Endothelial cell of hepatic sinusoid (primary cell): Measurements from ENCODE around the gene OSCAR.
"Not testable (repeated sequence)": the region's sequence is repeated elsewhere in the genome, so short reads cannot be mapped to it uniquely, and the experiment has no call there.

ENCODE experiments used
- in situ Hi-C: cut with HindIII; loops from 2 replicates; pipeline ENCODE4 v1.10.0; 2017; ENCODE audit warnings: low sequenced_read_pairs

The OSCAR gene

DNA sequence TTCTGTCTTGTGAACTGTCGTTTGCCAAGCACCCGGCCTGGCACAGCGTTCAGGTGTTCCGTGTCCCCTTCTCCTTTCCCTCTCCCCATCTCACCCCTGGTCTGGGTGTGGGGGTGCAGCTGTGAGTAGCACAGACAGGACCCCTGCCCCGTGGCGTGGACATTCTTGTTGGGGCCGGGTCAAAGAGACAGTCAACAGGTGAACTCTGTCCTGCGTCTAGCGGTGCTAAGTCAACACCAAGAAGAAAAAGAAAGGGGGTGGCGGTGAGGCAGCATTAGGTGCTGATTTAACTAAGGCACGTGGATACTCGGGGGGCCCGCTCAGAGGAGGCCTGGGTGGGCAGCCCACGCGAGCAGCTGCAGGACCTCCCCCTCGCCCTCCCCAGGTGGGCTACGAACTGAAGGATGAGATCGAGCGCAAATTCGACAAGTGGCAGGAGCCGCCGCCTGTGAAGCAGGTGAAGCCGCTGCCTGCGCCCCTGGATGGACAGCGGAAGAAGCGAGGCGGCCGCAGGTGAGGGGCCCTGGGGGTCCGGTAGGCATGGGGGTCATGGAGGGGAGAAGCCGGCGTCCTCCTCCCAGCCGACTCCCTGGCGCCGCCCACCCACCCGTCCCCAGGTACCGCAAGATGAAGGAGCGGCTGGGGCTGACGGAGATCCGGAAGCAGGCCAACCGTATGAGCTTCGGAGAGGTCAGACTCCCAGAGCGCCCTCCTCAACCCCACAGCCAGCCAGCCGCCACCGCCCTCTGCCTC is 27.3 kb upstream of the OSCAR start:
- in situ Hi-C loops, result no loop called here

DNA sequence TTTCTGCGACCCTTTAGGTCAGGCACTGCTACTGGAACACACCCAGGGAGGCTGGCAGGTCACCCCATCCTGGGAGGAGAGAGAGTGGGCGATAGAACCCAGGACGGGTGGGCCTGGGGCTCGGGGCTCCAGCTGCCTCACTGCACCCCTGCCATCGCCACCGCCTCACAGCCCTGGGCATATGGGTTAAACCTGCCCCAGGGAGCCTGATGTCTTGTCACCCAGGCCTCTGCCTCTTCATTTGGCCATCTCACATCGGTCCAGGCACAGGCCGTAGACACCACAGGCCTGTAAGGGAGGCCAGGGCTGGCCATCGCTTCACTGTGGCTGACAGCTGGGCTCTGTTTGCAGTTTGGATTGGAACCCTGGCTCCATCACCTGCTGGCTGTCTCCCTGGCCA is 25.1 kb upstream of the OSCAR start:
- in situ Hi-C loops, result no loop called here

DNA sequence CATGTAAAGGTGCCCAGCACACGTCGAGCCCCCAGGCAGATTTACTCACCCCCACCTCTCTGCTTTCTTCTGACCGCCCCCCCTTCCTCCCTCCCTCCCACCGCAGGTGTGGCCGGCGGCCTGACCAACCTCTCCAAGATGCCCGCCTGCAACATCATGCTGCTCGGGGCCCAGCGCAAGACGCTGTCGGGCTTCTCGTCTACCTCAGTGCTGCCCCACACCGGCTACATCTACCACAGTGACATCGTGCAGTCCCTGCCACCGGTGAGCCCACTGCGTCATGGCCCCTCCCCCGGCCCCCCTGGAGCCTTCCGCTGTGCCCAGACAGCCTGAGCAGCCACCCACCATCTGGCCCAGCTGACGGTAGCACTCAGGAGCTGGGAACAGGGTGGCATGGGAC is 23.8 kb upstream of the OSCAR start:
- in situ Hi-C loops, result no loop called here

DNA sequence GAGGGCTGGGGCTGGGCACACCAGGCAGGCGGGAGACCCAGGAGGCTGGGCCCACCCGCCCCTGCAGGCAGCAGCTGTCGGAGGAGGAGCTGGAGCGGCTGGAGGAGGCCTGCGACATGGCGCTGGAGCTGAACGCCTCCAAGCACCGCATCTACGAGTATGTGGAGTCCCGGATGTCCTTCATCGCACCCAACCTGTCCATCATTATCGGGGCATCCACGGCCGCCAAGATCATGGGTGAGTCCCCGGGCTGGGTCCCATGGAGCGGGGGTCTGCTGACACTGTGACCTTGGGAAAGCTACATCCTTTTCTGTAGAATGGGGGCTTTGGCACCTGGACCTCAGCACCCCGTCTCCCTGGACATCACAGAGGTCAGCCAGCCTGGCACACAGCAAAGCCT is 23.1 kb upstream of the OSCAR start:
- in situ Hi-C loops, result no loop called here

DNA sequence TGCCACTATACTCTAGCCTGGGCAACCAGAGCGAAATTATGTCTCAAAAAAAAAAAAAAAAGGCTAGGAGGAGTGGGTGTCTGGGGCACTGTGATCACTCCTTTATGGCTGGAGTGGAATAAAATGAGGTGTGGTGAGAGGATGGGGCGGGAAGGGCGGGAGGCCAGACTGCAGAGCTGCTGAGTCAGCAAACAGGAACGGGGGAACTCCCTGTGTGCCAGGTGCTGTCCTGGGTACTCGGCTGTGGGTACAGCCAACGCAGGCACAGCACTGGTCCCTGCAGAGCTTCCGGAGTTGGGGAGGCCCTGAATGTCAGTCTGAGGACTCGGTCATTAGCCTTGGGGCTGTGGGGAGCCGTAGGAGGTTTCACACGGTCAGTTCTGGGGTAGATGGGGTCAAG is 20.7 kb upstream of the OSCAR start:
- in situ Hi-C loops, result no loop called here

DNA sequence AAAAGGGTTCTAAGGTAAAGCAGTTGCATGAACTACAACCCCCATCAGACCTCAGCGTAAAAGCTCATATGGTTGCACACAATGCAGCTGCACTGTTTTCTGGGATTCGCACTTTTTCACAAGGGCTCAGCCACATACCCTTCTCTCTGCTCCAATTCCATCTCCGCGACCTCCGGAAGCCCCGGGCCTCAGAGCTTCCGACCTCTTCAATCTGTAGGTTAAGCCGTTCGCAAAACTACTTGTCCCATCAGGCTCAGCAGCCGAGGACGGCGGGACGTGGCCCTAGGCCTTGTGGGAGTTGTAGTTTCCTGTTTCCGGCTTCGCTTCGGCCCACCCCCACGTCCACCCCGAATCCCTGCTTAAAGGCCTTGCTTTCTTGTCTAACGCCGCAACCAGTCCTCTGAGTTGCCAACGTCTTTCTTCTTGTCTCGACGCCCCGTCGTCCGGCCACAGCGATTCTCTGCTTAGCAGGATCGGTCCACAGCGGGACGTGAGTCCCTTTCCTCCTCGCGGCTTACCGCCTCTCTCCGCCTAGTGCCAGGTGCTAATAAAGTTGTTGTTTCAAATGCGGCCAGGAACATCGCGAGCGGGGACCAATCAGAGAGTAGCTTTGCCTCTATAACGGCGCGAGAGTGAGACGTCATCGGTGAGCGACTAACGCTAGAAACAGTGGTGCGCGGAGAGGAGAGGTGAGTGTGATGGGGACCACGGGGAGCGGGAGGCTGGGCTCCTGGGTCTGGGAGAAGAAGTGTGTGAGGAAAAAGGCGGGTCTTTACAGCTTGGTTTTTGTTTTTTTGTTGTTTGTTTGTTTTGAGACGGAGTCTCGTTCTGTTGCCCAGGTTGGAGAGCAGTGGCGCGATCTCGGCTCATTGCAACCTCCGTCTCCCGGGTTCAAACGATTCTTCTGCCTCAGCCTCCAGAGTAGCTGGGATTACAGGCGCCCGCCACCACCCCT is 14.8 kb upstream of the OSCAR start, which contains the start of the genes PRPF31 and TFPT:
TSS of gene PRPF31 (plus strand) at position 646 of the 955 bp plus-strand sequence. CDS start 2,525 bp downstream, outside the sequence.
TSS of gene TFPT (minus strand) at position 549 of the 955 bp plus-strand sequence. CDS start at position 161, 388 bp downstream.
- in situ Hi-C loops, result no loop called here

DNA sequence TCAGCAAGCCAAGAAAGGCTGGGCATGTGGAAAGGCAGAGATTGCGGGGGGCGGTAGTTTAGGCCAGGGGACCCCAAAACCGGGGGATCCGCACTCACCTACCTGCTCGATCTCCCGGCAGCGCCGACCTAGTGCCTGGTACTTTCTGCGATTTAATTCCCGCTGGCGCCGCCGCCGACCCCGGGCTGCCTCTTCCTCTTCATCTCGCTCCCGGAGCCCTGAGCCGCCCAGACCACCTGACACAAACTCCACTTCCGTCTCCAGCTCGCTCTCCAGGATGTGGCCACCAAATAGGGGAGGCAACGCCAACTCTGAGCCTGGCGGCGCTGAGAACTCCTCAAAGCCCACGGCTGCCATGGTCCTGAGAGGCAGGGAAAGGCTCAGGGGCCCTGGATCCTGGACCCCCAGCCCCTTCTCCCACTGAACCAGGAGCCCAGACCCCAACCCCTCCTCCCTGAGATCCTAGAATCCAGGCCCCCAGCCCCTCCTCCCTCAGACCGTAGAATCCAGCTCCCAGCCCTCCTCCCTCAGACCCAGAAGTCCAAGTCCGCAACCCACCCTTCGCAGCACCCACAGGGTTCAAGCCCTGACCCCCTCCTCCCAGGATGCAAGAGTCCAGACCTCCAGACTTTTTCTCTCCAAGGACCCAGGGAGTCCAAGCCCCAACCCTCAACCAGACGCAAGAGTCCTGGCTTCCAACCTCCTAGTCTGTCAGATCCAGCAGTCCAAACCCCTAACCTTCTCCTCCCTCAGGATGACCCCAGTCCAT is 13.9 kb upstream of the OSCAR start:
- in situ Hi-C loops, result no loop called here

DNA sequence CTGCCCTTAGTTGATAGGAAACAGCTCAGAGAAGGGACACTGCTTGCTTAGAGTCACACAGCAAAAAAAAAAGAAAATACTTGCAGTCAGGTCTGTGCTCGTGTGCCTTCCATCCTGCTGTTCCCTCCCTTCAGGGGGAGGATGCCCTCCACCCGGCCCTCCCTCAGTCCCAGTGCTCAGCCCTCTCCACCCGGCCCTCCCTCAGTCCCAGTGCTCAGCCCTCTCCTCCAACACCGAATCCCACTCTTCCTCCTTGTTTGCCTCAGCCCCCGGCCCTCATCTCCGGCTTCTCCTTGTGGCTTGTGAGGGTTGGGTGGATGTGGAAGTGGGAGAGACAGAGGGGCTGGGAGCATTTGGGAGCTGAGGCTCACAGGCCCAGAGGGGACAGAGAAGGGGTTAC is 9.0 kb upstream of the OSCAR start:
- in situ Hi-C loops, result no loop called here

DNA sequence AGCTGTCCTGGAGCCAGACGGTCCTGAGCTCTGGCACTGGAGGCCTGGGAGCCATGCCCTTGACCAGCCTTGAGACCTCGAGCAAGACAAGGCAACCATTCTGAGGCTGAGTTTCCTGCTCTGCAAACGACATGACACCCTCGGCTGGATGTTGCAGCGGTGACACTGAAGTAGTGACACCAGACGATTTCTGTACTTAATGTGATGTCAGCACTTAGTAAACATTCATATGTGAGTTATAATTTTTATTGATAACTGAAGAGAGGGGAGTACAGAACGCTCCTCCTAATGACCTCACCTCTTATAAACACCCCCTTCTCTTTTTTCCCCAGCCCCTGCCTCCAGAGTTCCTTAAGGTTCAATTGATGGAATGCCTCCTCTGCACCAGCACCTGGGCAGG is 7.9 kb upstream of the OSCAR start:
- in situ Hi-C loops, result no loop called here

DNA sequence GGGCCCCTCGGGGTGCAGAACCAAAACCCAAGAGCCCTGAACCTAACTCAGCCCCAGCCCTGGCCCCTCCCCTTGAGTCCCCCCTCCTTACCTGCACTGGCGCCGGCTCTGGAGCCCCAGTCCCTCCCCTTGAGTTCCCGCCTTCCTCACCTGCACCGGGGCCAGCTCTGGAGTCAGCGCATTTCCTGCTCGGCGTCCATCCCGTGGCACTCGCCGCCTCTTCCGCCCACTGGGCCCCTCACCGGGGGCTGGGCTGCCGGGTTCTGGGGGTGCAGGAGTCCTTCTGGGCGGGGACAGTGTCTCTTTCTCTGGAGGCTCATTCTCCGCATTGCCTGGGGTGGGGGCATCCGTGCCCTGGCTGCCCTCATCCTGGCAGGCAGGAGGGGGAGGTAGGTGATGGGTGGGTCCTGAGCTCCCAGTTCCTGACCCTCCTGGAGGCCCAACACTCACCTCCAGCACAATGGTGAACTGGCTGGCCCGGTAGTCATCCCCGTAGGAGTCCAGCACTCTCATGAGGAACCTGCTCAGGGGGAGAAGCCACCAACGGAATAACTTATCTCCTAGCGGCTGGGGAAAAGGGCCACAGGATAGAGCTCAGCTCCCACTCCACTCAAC is 7.4 kb upstream of the OSCAR start:
- in situ Hi-C loops, result no loop called here

DNA sequence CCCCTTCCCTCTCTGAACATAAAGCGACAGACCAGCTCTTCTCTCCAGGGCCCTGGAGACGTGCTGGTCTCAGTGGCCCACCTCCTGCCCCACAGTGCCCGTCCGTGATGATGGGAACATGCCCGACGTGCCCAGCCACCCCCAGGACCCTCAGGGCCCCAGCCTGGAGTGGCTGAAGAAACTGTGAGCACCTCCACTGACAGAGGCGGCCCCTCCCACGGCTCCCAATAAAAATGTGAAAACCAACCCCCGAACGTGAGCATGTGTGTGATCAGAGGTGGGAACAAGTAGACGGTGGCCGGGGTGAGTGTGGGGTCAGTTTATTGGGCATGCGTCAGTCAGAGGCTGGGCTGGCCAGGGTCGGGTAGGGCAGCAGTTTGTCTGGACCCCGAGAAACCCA is 6.1 kb upstream of the OSCAR start:
- in situ Hi-C loops, result no loop called here

DNA sequence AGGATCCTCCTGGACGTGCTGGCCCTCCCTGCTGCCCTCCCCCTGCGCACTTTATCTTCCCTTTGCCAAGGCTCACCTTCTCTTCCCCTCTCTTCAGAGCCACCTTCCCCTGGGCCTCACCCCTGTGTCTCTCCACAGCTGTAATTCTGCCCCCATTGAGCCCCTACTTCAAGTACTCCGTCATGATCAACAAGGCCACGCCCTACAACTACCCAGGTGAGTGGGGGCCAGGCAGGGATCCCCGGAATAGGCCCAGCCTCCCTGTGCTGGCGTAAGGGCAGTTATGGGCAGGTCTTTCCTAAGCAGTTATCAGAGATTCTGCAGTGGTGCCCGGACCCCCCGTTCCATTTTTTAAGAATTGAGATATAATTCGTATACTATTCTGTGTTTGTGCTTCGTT is 5.2 kb upstream of the OSCAR start:
- in situ Hi-C loops, result no loop called here

DNA sequence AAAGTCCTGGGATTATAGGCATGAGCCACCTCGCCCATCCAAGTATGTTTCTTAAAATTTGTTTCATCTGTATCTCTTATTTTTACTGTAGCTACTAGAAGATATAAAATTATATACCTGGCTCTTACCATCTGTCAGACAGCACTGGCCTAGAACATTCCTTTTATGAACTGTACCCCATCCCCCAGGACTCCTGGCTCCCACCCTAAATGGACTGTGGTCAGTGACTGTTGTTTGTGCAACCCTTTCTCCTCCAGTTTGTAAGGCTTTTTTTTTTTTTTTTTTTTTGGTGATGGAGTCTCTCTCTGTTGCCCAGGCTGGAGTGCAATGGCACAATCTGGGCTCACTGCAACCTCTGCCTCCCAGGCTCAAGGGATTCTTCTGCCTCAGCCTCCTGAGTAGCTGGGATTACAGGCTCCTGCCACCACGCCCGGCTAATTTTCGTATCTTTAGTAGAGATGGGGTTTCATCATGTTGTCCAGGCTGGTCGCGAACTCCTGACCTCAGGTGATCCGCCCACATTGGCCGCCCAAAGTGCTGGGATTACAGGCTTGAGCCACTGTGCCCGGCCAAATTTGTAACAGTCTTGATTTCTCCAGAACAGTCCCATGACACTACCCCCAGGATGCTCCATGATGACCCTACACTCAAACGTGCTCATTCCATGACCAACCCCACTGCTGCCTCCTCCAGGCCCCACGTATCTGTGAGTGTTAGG is 4.6 kb upstream of the OSCAR start:
- in situ Hi-C loops, result no loop called here

DNA sequence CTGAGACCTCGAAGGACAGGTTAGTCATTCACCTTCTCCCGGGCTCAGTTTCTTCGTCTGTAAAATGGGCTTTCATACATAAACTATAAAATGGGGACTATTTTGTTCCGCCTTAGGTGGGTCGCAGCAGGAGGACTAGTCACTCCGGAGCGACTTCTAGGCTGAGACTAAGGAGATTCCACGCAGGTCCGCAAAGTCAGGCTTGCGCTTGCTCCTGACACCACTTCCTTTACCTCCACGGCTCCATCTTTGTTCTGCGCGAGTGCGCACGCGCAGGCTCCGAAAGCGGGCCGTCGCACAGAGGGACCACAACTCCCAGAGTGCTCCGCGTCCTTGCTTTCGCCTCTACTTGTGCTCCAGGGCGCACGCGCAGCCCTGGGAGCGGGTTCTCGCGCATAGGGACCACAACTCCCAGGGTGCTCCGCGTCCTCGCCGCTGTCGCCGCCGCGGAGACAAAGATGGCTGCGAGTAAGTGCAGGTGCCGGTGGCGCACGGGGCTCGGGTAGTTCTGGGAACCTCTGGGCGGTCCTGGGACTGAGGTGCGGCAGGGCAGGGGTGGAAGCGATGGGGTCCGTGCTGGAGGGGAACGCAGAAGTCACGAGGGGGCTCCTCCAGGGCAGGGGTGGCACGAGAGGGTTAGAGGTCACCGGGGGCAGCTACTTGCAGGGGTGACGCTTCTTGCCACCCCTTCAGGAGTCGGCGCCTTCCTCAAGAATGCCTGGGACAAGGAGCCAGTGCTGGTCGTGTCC is 2.0 kb upstream of the OSCAR start, which contains the start of gene NDUFA3:
TSS of gene NDUFA3 (plus strand) at position 435 of the 749 bp plus-strand sequence. CDS start at position 459, 24 bp downstream.
- in situ Hi-C loops, result no loop called here

DNA sequence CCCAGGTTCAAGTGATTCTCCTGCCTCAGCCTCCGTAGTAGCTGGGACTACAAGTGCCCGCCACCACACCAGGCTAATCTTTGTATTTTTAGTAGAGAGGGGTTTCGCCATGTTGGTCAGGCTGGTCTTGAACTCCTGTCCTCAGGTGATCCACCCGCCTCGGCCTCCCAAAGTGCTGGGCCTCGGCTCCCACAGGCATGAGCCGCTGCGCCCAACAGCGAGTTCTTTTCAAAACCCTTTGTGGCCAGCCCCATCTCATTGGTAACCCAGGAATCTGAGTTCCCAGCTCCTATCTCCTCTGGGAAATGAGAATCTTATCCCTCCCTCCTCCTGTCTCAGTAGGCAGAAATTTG is 724 bp downstream of the OSCAR start:
- in situ Hi-C loops, result not testable (repeated sequence)

DNA sequence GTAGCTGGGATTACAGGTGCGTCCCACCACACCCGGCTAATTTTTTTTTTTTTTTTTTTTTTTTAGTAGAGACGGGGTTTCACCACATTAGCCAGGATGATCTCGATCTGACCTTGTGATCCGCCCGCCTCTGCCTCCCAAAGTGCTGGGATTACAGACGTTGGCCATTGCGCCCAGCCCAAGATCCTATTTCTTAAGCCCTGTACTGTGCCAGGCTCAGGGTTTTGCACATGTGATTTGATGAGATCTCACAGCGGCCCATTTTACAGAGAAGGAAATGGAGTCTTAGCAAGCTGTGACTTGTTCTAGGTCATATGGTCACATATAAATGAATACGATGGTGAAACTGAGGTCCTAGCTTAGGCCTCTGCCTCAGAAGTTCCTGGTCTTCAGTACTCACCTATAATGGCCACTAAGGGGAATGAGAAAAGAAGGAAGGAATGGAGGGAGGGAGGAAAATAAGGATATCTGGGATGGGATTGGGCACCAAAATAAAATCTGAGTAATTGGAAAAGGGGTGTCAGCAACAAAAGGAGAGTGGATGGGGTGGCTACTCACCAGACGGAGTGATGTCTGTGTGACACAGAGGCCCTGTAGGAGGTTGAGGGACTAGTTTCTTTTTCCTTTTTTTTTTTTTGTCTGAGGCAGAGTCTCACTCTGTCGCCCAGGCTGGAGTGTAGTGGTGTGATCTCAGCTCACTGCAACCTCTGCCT is 1.3 kb downstream of the OSCAR start:
- in situ Hi-C loops, result no loop called here

DNA sequence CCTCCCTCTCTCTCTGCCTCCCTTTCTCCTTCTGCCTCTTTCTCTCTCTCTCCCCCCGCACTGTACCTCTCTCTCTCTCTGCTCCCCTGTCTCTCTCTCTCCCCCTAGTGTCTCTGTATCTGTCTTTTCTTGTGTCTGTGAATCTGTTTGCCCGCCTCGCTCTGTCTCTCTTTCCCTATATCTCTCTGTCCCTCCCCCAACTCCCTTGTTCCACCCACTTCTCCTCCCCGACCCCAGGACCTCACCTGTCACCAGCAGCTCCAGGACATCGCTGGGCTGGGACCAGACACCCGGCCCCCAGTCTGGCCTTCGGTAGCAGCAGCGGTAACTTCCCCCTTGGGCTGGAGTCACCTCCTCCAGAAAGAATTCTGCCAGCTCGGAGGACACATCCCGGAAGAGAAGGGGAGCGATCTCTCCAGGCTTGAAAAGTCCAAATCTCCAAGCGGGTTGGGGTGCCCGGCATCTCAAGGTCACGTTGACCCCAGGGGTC is 3.9 kb downstream of the OSCAR start:
- in situ Hi-C loops, result no loop called here

DNA sequence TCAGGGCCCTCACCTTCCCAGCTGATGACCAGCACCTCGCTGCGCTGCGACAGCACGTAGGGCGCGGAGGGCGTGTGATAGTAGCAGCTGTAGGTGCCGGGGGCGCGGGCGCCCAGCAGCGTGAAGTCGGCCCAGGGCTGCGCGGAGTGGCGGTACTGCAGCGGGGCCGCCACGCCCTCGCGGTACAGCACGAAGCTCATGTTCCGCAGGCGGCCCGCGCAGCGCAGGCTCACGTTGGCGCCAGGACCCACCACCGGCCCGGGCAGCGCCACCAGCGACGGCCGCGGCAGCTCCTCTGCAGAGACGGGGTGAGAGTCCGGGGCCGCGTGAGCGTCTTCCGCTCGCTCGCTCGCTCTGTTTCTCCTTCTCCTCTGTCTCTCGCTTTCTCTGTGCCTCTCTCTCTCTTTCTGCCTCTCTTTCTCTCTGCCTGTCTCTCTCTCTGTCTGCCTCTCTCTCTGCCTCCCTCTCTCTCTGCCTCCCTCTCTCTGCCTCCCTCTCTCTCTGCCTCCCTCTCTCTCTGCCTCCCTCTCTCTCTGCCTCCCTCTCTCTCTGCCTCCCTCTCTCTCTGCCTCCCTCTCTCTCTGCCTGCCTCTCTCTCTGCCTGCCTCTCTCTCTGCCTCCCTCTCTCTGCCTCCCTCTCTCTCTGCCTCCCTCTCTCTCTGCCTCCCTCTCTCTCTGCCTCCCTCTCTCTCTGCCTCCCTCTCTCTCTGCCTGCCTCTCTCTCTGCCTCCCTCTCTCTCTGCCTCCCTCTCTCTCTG is 4.6 kb downstream of the OSCAR start:
- in situ Hi-C loops, result not testable (repeated sequence)
